Endothelial cell of umbilical vein (primary cell): ENCODE data around the gene GGA3.

Experiments used
- CTCF ChIP-seq, 2 donors: IDR thresholded peaks; 1 replicate in 1 of 2; 2 replicates in 1 of 2; pipeline ENCODE4 v1.5.1; 2011; ENCODE audit warnings: low read length in 2 of 2, mild to moderate bottlenecking in 2 of 2, moderate library complexity in 2 of 2, control low read depth in 1 of 2, inconsistent platforms in 1 of 2, low read depth in 1 of 2; ENCODE audit not compliant: insufficient read depth in 1 of 2; ENCODE audit errors: extremely low read depth in 1 of 2
- EZH2 ChIP-seq: IDR thresholded peaks from 2 replicates; pipeline ENCODE4 v1.6.1; 2012; ENCODE audit warnings: borderline replicate concordance, low read depth, mild to moderate bottlenecking, moderate library complexity, low read length, inconsistent platforms; ENCODE audit not compliant: severe bottlenecking
- FOS ChIP-seq: IDR thresholded peaks from 2 replicates; pipeline ENCODE4 v1.6.1; 2011; ENCODE audit warnings: mild to moderate bottlenecking, low read length, moderate library complexity, borderline replicate concordance; ENCODE audit not compliant: insufficient read depth
- POLR2A ChIP-seq: IDR thresholded peaks from 2 replicates; pipeline ENCODE4 v1.6.1; 2012; ENCODE audit warnings: low read depth, mild to moderate bottlenecking, control low read depth, low read length
- POLR2AphosphoS5 ChIP-seq: IDR thresholded peaks from 2 replicates; pipeline ENCODE4 v1.6.1; 2012; ENCODE audit warnings: low read depth, mild to moderate bottlenecking, control low read depth, low read length, moderate library complexity; ENCODE audit not compliant: insufficient read depth

- no peak for TF ChIP-seq FOS
- no peak for TF ChIP-seq EZH2
- TF ChIP-seq POLR2AphosphoS5: no peak
- no peak for TF ChIP-seq CTCF (IDR thresholded peaks at IDR 0.05; ENCODE audit: extremely low read depth in 1 of 2, insufficient read depth in 1 of 2, low read depth in 1 of 2, low read length in 2 of 2)
- no peak for TF ChIP-seq POLR2A
Measured at GRCh38 chr17:75239778-75240393, 21.5 kb downstream of the GGA3 start.
